IMR-90 (cell line): ENCODE measurements around the gene WDTC1. TPM values are rescaled to one million over a fixed set of nuclear protein-coding genes. Genes with fewer than 3 reads are reported as not detected.

Source experiments
- ATAC-seq: fragments of 200-7000 bp; cut with Tn5 transposase; 2 replicates; pipeline ENCODE4 v1.9.1; 2020; ENCODE audit warnings: low read depth, mild to moderate bottlenecking, moderate library complexity
- BruUV-seq: library from RNA; stranded (reverse); fragments of 400-500 nt; replicated peaks from 2 replicates; lab custom pipeline; 2021; lab: Mats Ljungman, UMichigan
- CTCF ChIA-PET: fragments of 300-600 bp; formaldehyde crosslinking; extraction: SDS; loops from one replicate; lab custom pipeline; 2021; ENCODE audit warnings: antibody characterized with exemption; lab: Yijun Ruan, JAX
- POLR2A ChIA-PET: fragments of 300-600 bp; sonication (Branson Sonifier 250); formaldehyde crosslinking; loops from one replicate; lab custom pipeline; 2022; ENCODE audit warnings: antibody characterized with exemption; ENCODE audit not compliant: unreplicated experiment; lab: Charles Lee
- DNase-seq: peaks from one replicate; pipeline ENCODE4 v3.0.0; 2013
- H2AFZ ChIP-seq: replicated peaks from 2 replicates; pipeline ENCODE3; 2013; ENCODE audit warnings: low read length, mild to moderate bottlenecking; ENCODE audit not compliant: poor library complexity
- H2AK5ac ChIP-seq: 2 replicates; pipeline ENCODE4 v1.6.1; 2013; ENCODE audit warnings: low read depth, low read length, inconsistent platforms
- H2AK9ac ChIP-seq: replicated peaks from 2 replicates; pipeline ENCODE3; 2013; ENCODE audit warnings: mild to moderate bottlenecking, low read depth, low read length, moderate library complexity; ENCODE audit not compliant: poor library complexity
- H2BK120ac ChIP-seq: 2 replicates; pipeline ENCODE4 v1.6.1; 2013; ENCODE audit warnings: low read depth, low read length, inconsistent platforms
- H2BK15ac ChIP-seq: 3 replicates; pipeline ENCODE4 v1.6.1; 2013; ENCODE audit warnings: low read depth, low read length, inconsistent platforms
- H2BK20ac ChIP-seq: 2 replicates; pipeline ENCODE4 v1.6.1; 2013; ENCODE audit warnings: low read depth, mild to moderate bottlenecking, inconsistent platforms, low read length, moderate library complexity
- H2BK5ac ChIP-seq: 2 replicates; pipeline ENCODE4 v1.6.1; 2013; ENCODE audit warnings: mild to moderate bottlenecking, low read depth, low read length, inconsistent platforms; ENCODE audit not compliant: poor library complexity, severe bottlenecking
- H3K14ac ChIP-seq: replicated peaks from 2 replicates; pipeline ENCODE4 v1.6.1; 2013; ENCODE audit warnings: low read depth, low read length, inconsistent platforms
- H3K18ac ChIP-seq: 2 replicates; pipeline ENCODE4 v1.6.1; 2013; ENCODE audit warnings: low read depth, low read length, control low read depth
- H3K23ac ChIP-seq: 2 replicates; pipeline ENCODE4 v1.6.1; 2013; ENCODE audit warnings: low read depth, low read length, inconsistent platforms
- H3K27ac ChIP-seq: 2 replicates; pipeline ENCODE4 v1.5.1; 2013; ENCODE audit warnings: mild to moderate bottlenecking, control low read depth, low read length; ENCODE audit not compliant: insufficient read depth
- H3K27me3 ChIP-seq: 2 replicates; pipeline ENCODE4 v1.6.1; 2013; ENCODE audit warnings: low read length; ENCODE audit not compliant: control insufficient read depth, insufficient read depth
- H3K36me3 ChIP-seq: 2 replicates; pipeline ENCODE4 v1.6.1; 2013; ENCODE audit warnings: low read length, mixed read lengths; ENCODE audit not compliant: control insufficient read depth, insufficient read depth
- H3K4ac ChIP-seq: 2 replicates; pipeline ENCODE4 v1.6.1; 2013; ENCODE audit warnings: low read depth, low read length, inconsistent platforms
- H3K4me1 ChIP-seq: 2 replicates; pipeline ENCODE4 v1.6.1; 2013; ENCODE audit warnings: low read length, mixed read lengths; ENCODE audit not compliant: control insufficient read depth, insufficient read depth
- H3K4me2 ChIP-seq: 2 replicates; pipeline ENCODE4 v1.6.1; 2013; ENCODE audit warnings: low read depth, mild to moderate bottlenecking, control low read depth, low read length, moderate library complexity
- H3K4me3 ChIP-seq: 2 replicates; pipeline ENCODE4 v1.5.1; 2013; ENCODE audit warnings: low read depth, mild to moderate bottlenecking, control low read depth, low read length, moderate library complexity; ENCODE audit not compliant: insufficient read depth
- H3K56ac ChIP-seq: 2 replicates; pipeline ENCODE4 v1.6.1; 2013; ENCODE audit warnings: low read length, inconsistent platforms; ENCODE audit not compliant: insufficient read depth; ENCODE audit errors: extremely low read depth
- H3K79me1 ChIP-seq, 2 experiments: 2 replicates each; pipeline ENCODE4 v1.6.1; 2013; ENCODE audit warnings: low read length in 2 of 2, inconsistent platforms in 1 of 2, low read depth in 1 of 2
- H3K9ac ChIP-seq: 2 replicates; pipeline ENCODE4 v1.6.1; 2013; ENCODE audit warnings: low read depth, low read length, control low read depth
- H3K9me1 ChIP-seq: 2 replicates; pipeline ENCODE4 v1.6.1; 2013; ENCODE audit warnings: low read length, inconsistent platforms; ENCODE audit not compliant: insufficient read depth
- H3K9me3 ChIP-seq: 2 replicates; pipeline ENCODE4 v1.6.1; 2013; ENCODE audit warnings: low read length; ENCODE audit not compliant: control insufficient read depth, insufficient read depth
- H4K20me1 ChIP-seq: 2 replicates; pipeline ENCODE4 v1.6.1; 2013; ENCODE audit warnings: low read length, inconsistent platforms; ENCODE audit not compliant: insufficient read depth
- H4K5ac ChIP-seq: 2 replicates; pipeline ENCODE4 v1.6.1; 2013; ENCODE audit warnings: mild to moderate bottlenecking, low read depth, low read length, control low read depth
- H4K8ac ChIP-seq, 2 experiments: 2 replicates each; pipeline ENCODE4 v1.6.1; 2013; ENCODE audit warnings: low read depth in 2 of 2, low read length in 2 of 2, control low read depth in 1 of 2, inconsistent platforms in 1 of 2
- H4K91ac ChIP-seq: 2 replicates; pipeline ENCODE4 v1.6.1; 2013; ENCODE audit warnings: low read depth, low read length, inconsistent platforms; ENCODE audit not compliant: insufficient read depth
- BHLHE40 ChIP-seq: fragments of 150-350 bp; IDR thresholded peaks from 2 replicates; pipeline ENCODE4 v1.6.1; 2016; ENCODE audit warnings: mild to moderate bottlenecking, low read depth, low read length
- CEBPB ChIP-seq: IDR thresholded peaks from 2 replicates; pipeline ENCODE4 v1.6.1; 2012; ENCODE audit warnings: low read depth, low read length, improper control_type of control experiment
- CHD1 ChIP-seq: IDR thresholded peaks from 2 replicates; pipeline ENCODE4 v1.6.1; 2012; ENCODE audit warnings: low read depth, low read length, improper control_type of control experiment
- FOS ChIP-seq: fragments of 150-350 bp; IDR thresholded peaks from 2 replicates; pipeline ENCODE4 v1.6.1; 2016; ENCODE audit warnings: low read depth, low read length
- MAFK ChIP-seq: IDR thresholded peaks from 2 replicates; pipeline ENCODE4 v1.6.1; 2012; ENCODE audit warnings: low read depth, low read length, improper control_type of control experiment
- MAZ ChIP-seq: IDR thresholded peaks from 2 replicates; pipeline ENCODE4 v1.6.1; 2012; ENCODE audit warnings: low read depth, mild to moderate bottlenecking, low read length, improper control_type of control experiment, moderate library complexity, borderline replicate concordance
- MXI1 ChIP-seq: IDR thresholded peaks from 2 replicates; pipeline ENCODE4 v1.6.1; 2012; ENCODE audit warnings: low read depth, mild to moderate bottlenecking, low read length, moderate library complexity, borderline replicate concordance
- NFE2L2 ChIP-seq: fragments of 150-350 bp; IDR thresholded peaks from 2 replicates; pipeline ENCODE4 v1.6.1; 2016; ENCODE audit warnings: low read depth, mild to moderate bottlenecking, low read length
- POLR2A ChIP-seq: IDR thresholded peaks from 2 replicates; pipeline ENCODE4 v1.6.1; 2012; ENCODE audit warnings: mild to moderate bottlenecking, low read depth, low read length
- RAD21 ChIP-seq: IDR thresholded peaks from 2 replicates; pipeline ENCODE4 v1.6.1; 2012; ENCODE audit warnings: low read length, improper control_type of control experiment
- RCOR1 ChIP-seq: IDR thresholded peaks from 2 replicates; pipeline ENCODE4 v1.6.1; 2012; ENCODE audit warnings: mild to moderate bottlenecking, low read length, improper control_type of control experiment; ENCODE audit not compliant: insufficient replicate concordance
- RFX5 ChIP-seq: IDR thresholded peaks from 2 replicates; pipeline ENCODE4 v1.8.0; 2012; ENCODE audit warnings: low read depth, mild to moderate bottlenecking, low read length, moderate library complexity
- SMC3 ChIP-seq: fragments of 150-350 bp; IDR thresholded peaks from 2 replicates; pipeline ENCODE4 v1.6.1; 2016; ENCODE audit warnings: low read depth, mild to moderate bottlenecking, antibody characterized with exemption, low read length, moderate library complexity
- WGBS, 2 experiments: methylation state at CpG; one replicate each; pipeline versions ENCODE4 v1.1.5 to v1.1.7; 2013; ENCODE audit warnings: missing lambda C conversion rate in 2 of 2; ENCODE audit not compliant: insufficient read length in 1 of 2; ENCODE audit errors: extremely low coverage in 2 of 2; 5-methylcytosine and 5-hydroxymethylcytosine counted together
- dilution Hi-C: fragments of 300-500 bp; cut with HindIII; formaldehyde crosslinking; loops from one replicate; pipeline ENCODE4 v1.14.3; 2018; ENCODE audit warnings: low sequenced_read_pairs; ENCODE audit not compliant: unreplicated experiment
- in situ Hi-C: fragments of 300-500 bp; cut with MboI; formaldehyde crosslinking; loops from 3 replicates; pipeline ENCODE4 v1.14.3; 2019; ENCODE audit warnings: low sequenced_read_pairs, inconsistent platforms, mixed read lengths
- intact Hi-C: fragments of 100-400 bp; cut with micrococcal nuclease; formaldehyde crosslinking; loops from 2 replicates; pipeline ENCODE4 v1.10.0; 2022
- polyA plus RNA-seq, 3 experiments: library from polyadenylated mRNA; depleted of rRNA; stranded (reverse); fragments of >200 nt; gene quantifications; 2 replicates each; pipeline ENCODE4 v1.2.3, GENCODE V29; 2012; ENCODE audit warnings: low replicate concordance in 1 of 3
- total RNA-seq: library from RNA; depleted of rRNA; stranded (reverse); fragments of >200 nt; gene quantifications from 2 replicates; pipeline ENCODE4 v1.2.3, GENCODE V29; 2012
- TF ChIP-seq, protein P1 (sequence below): fragments of 150-350 bp; IDR thresholded peaks from 2 replicates; pipeline ENCODE4 v1.6.1; 2017; ENCODE audit warnings: mild to moderate bottlenecking, antibody characterized with exemption, low read length, low read depth
- TF ChIP-seq, protein P2 (sequence below): conservative IDR thresholded peaks from 2 replicates; pipeline ENCODE4 v1.5.1; 2012; ENCODE audit warnings: mild to moderate bottlenecking, low read depth, low read length, improper control_type of control experiment

The WDTC1 gene
- total and polyA plus RNA-seq, 2 of the 4 experiments (the other 2 are of a cell fraction) = 9.9 to 15.2 TPM

DNA sequence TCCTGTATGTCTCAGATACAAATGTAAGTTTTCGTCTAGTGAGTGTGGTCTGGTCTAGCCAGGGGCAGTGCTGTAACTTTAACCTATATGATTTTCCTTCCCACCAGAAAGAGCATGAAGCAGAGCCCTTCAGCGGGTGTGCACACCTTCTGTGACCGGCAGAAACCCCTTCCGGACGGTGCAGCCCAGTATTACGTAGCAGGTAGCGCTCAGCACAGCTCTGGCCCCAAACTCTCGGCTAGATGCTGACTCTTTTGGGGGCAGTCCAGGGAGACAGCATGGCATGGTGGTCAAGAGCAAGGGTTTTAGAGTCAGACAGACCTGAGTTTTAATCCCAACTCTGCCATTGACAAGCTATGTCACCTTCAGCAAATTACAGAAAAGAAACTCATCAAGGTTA, 59.5 kb downstream of the WDTC1 start:
- Histone ChIP-seq H4K20me1 (no peaks in the 10 kb centered on the region), H3K14ac (no peak overlapping the region), H3K9me3 (no peaks in the 10 kb centered on the region), H4K5ac (no peak overlapping the region), H3K4me3 (no peak overlapping the region), H3K4me2 (no peak overlapping the region), H3K79me1 (peaks cover 0 to 7% of the 10 kb centered on the region in 2 experiments; a peak in 2 of 4 replicates), H2BK20ac (no peak overlapping the region), H2AFZ (no peak overlapping the region), H2BK5ac (no peak overlapping the region), H3K9ac (no peak overlapping the region), H3K56ac (no peak overlapping the region), H2AK5ac (no peak overlapping the region), H3K4me1 (peaks cover 5% of the 10 kb centered on the region), H2BK15ac (no peak overlapping the region), H4K8ac (no peak overlapping the region), H3K23ac (no peak overlapping the region), H3K18ac (no peak overlapping the region), H3K27me3 (no peaks in the 10 kb centered on the region), H3K36me3 (peaks cover 18% of the 10 kb centered on the region), H4K91ac (no peak overlapping the region), H3K4ac (no peak overlapping the region), H3K9me1 (peaks cover 14% of the 10 kb centered on the region), H2BK120ac (no peak overlapping the region), H3K27ac (no peak overlapping the region), H2AK9ac (no peak overlapping the region)
- WGBS, 2 experiments = no CpG with 5 or more reads among the region's 8 CpGs
- no peak for TF ChIP-seq RFX5
- TF ChIP-seq MXI1 = no peak
- TF ChIP-seq NFE2L2 = no peak
- TF ChIP-seq CEBPB = no peak
- TF ChIP-seq MAZ = no peak
- TF ChIP-seq RAD21 = no peak
- TF ChIP-seq MAFK = no peak
- TF ChIP-seq, protein P1, sequence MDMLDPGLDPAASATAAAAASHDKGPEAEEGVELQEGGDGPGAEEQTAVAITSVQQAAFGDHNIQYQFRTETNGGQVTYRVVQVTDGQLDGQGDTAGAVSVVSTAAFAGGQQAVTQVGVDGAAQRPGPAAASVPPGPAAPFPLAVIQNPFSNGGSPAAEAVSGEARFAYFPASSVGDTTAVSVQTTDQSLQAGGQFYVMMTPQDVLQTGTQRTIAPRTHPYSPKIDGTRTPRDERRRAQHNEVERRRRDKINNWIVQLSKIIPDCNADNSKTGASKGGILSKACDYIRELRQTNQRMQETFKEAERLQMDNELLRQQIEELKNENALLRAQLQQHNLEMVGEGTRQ = no peak
- TF ChIP-seq FOS = no peak
- no peak for TF ChIP-seq CHD1
- TF ChIP-seq BHLHE40 = no peak
- no peak for TF ChIP-seq POLR2A
- TF ChIP-seq, protein P2, sequence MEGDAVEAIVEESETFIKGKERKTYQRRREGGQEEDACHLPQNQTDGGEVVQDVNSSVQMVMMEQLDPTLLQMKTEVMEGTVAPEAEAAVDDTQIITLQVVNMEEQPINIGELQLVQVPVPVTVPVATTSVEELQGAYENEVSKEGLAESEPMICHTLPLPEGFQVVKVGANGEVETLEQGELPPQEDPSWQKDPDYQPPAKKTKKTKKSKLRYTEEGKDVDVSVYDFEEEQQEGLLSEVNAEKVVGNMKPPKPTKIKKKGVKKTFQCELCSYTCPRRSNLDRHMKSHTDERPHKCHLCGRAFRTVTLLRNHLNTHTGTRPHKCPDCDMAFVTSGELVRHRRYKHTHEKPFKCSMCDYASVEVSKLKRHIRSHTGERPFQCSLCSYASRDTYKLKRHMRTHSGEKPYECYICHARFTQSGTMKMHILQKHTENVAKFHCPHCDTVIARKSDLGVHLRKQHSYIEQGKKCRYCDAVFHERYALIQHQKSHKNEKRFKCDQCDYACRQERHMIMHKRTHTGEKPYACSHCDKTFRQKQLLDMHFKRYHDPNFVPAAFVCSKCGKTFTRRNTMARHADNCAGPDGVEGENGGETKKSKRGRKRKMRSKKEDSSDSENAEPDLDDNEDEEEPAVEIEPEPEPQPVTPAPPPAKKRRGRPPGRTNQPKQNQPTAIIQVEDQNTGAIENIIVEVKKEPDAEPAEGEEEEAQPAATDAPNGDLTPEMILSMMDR = no peak
- no peak for TF ChIP-seq SMC3
- no peak for TF ChIP-seq RCOR1
- dilution Hi-C loops = no loop called here
- POLR2A ChIA-PET = no interaction called here
- CTCF ChIA-PET = interaction anchor here (1.3 to 1.7 kb wide), 2 partner anchors 10 to 182 kb away, joined by 3 to 4 read pairs; no protein-coding TSS in a partner anchor
- ATAC-seq (no peak), DNase-seq (no peak)
- BruUV-seq = no TSS peak
- intact Hi-C loops = no loop called here
- in situ Hi-C loops = no loop called here
